Pancreas (tissue), 10 donors: Measurements from ENCODE around the gene ZC2HC1B. TPM values are rescaled to one million over a fixed set of nuclear protein-coding genes. Genes with fewer than 3 reads are reported as not detected.
A peak's percentile ranks its signal among the peaks of the same experiment; 100 is the strongest.

Experiments used
- ATAC-seq, 4 donors: fragments of 200-7000 bp; cut with Tn5 transposase; one replicate each; pipeline versions ENCODE4 v1.8.0 to v1.9.1; 2020; ENCODE audit warnings: mild to moderate bottlenecking in 4 of 4, moderate library complexity in 4 of 4
- DNase-seq, 6 donors: peaks; one replicate each; pipeline ENCODE4 v3.0.0-alpha.2; 2020
- FAIRE-seq: peaks from 2 replicates; lab custom pipeline; 2012; peaks lifted over from hg19 to GRCh38; lab: Jason Lieb, UNC
- H3K27ac ChIP-seq, 4 donors: fragments of 200-600 bp; sonication (generic); 1 replicate in 3 of 4; 2 replicates in 1 of 4; pipeline versions ENCODE4 v1.5.0 to v1.8.0; 2020
- H3K27me3 ChIP-seq, 4 donors: fragments of 200-600 bp; one replicate each; pipeline ENCODE4 v1.8.0; 2021
- H3K36me3 ChIP-seq, 3 donors: fragments of 200-600 bp; sonication (generic) in 1 of 3; one replicate each; pipeline versions ENCODE4 v1.5.0 to v1.8.0; 2020 to 2021
- H3K4me1 ChIP-seq, 3 donors: fragments of 200-600 bp; one replicate each; pipeline ENCODE4 v1.8.0; 2021
- H3K4me3 ChIP-seq, 4 donors: fragments of 200-600 bp; sonication (generic) in 2 of 4; one replicate each; pipeline versions ENCODE4 v1.5.0 to v1.8.0; 2020 to 2021
- H3K9me3 ChIP-seq, 4 donors: fragments of 200-600 bp; one replicate each; pipeline ENCODE4 v1.8.0; 2021
- WGBS, 2 donors: extraction: QIAGEN DNeasy Blood & Tissue Kit; methylation state at CpG; one replicate each; pipeline ENCODE4 v1.1.7; 2013; 5-methylcytosine and 5-hydroxymethylcytosine counted together
- intact Hi-C, 3 donors: fragments of 100-400 bp; cut with DNase I; formaldehyde crosslinking; loops; one replicate each; pipeline versions ENCODE4 v1.11.1 to v1.14.2; 2022
- polyA plus RNA-seq, 2 donors: library from polyadenylated mRNA; stranded (reverse); fragments of 200-250 nt; gene quantifications; one replicate each; pipeline ENCODE4 v1.2.3, GENCODE V29; 2013
- total RNA-seq, 6 donors: library from RNA; stranded (reverse); fragmentation: NEBNext Ultra II Directional in 4 of 6; extraction: Animal tissue kit (Norgen Biotek cat#: 25700) in 4 of 6; gene quantifications; one replicate each; pipeline versions ENCODE4 v1.2.1 to v1.2.4, GENCODE V29; 2021 to 2023
- TF ChIP-seq, protein P1 (sequence below), 4 donors: fragments of 200-600 bp; sonication (generic) in 3 of 4; IDR thresholded peaks; one replicate each; pipeline versions ENCODE4 v1.5.0 to v1.8.0; 2021; ENCODE audit warnings: antibody characterized with exemption in 4 of 4
- donor health status: healthy with polysubstance abuse.
- donor health status: DM: no; HTN: no; CAD: no; lungs with moderate emphysema.
- donor health status: DM: no; HTN: no; CAD: no.
- donor health status: control.
- donor health status: control.
- donor health status: Bipolar disorder and iron deficiency.
- donor health status: DM: yes; HTN: yes; CAD: no.
- donor health status: DM: no; HTN: no; CAD: no.
- donor health status: DM: no; HTN: no; CAD: no.
- donor health status: DM: yes; HTN: yes; CAD: no.

The ZC2HC1B gene
- total and polyA plus RNA-seq, 8 donors = not detected

DNA sequence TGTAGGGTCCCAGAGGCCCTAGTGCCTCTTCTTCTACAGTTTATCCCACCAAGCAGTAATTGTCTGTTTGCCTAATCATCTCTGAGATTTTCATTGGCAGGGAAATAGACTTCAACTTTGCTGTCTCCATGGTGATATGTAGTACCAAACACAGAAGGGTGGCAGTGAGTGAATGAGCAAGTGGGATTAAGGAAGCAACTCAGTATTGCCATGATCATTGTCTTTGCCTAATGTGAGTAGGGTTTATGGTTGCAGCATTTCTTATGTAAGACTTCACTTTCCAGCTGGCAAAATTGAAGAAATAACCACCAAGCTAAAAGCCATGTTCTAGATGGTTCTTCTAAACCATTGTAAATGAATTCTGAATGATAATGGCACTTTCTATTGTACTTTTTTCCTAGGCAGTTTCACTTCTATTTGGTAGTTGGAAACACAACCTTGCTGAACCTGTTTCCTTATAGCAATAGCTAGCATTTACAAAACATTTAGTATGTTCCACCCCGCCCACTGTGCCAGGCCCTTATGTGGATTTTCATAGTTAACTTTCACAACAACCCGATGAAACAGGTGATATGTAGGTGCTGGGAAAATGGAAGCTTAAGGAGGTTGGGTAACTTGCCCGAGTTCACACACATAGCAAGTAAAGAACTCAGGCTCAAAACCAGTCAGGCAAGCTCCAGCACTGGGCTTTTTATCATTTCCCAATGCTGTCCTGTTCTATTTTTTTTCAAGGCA lies 32.0 kb downstream of the ZC2HC1B start:
- no peaks in the 10 kb centered on the region for H3K9me3 ChIP-seq
- 38 to 43% methylated on average over 3 of the region's 3 CpGs for WGBS, 2 donors
- ATAC-seq (peak in 2 of 4 donors; percentile 36 to 44), FAIRE-seq (no peak), DNase-seq (no peak)
- H3K4me1 ChIP-seq = no peaks in the 10 kb centered on the region
- intact Hi-C loops = no loop called here
- TF ChIP-seq, protein P1, sequence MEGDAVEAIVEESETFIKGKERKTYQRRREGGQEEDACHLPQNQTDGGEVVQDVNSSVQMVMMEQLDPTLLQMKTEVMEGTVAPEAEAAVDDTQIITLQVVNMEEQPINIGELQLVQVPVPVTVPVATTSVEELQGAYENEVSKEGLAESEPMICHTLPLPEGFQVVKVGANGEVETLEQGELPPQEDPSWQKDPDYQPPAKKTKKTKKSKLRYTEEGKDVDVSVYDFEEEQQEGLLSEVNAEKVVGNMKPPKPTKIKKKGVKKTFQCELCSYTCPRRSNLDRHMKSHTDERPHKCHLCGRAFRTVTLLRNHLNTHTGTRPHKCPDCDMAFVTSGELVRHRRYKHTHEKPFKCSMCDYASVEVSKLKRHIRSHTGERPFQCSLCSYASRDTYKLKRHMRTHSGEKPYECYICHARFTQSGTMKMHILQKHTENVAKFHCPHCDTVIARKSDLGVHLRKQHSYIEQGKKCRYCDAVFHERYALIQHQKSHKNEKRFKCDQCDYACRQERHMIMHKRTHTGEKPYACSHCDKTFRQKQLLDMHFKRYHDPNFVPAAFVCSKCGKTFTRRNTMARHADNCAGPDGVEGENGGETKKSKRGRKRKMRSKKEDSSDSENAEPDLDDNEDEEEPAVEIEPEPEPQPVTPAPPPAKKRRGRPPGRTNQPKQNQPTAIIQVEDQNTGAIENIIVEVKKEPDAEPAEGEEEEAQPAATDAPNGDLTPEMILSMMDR (IDR thresholded peaks at IDR 0.05) = no peak
- H3K27me3 ChIP-seq = no peaks in the 10 kb centered on the region
- no peaks in the 10 kb centered on the region for H3K36me3 ChIP-seq
- no peak overlapping the region for H3K4me3 ChIP-seq
- H3K27ac ChIP-seq = no peak overlapping the region

DNA sequence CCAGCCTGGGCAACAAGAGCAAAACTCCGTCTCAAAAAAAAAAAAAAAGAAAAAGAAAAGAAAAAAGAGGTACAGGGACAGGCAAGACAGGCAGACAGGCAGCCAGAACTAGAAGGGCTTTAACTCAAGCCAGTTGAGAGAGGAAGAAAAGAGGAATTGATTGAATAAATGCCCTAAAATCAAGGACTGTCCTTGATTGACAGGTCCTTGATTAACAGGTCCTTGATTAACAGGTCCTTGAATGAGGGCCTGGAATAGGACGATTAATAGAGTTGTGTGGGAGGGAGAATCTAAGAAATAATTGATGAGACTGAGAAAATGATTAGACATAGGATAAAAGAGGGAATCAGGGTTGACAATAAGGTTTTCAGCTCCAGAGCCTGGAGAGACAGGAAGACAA lies 36.1 kb downstream of the ZC2HC1B start:
- WGBS, 2 donors = 54 to 58% methylated on average over 2 of the region's 2 CpGs
- Histone ChIP-seq H3K27me3 (no peaks in the 10 kb centered on the region), H3K9me3 (no peaks in the 10 kb centered on the region), H3K36me3 (no peaks in the 10 kb centered on the region), H3K27ac (no peak overlapping the region), H3K4me3 (no peak overlapping the region), H3K4me1 (no peaks in the 10 kb centered on the region)
- TF ChIP-seq, protein P1 (IDR thresholded peaks at IDR 0.05) = no peak
- DNase-seq (no peak), FAIRE-seq (no peak), ATAC-seq (no peak)
- intact Hi-C loops = no loop called here

DNA sequence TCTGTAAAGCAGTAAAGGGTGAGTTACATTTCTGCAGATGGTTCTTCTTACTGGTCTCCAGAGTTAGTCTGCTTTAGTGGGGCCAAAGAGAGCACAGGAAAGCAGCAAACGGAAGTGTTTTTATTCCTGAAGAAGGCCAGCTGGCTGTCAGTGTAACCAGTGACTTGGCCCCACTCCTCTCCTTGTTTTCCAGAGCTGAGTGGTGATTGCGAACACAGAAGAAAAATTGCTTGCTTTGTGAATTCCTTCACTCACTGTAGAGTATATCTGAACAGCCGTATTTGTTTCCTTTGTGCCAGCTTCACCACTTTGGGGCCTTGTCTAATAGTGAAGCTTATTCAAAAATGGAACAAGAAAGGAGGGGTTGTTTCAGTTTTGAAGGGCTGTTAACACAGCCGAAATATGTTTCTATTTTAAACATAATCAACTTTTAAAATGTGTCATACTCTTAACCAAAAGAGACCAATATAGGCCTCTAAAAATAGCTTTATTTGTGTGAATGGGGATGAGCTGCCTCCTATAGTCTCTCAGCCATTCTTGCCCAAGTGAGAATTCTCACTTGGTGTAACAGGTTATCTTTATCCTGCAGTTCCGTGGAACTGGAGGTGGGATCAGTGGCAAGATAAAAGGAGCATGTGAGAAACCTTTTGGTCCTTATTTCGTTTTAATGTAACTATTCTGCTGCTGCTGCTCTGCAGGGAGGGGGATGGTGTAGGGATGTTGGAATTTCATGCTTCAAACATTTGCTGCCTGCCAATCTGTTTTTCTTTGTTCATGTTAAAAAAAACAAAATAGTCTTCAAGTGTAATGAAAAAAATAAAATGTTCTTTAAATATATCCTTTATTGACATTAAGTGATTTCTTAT lies 37.8 kb downstream of the ZC2HC1B start:
- peak in 3 of 4 donors; percentile 35 to 55 (median 36) for ATAC-seq
- Histone ChIP-seq H3K4me1 (no peaks in the 10 kb centered on the region), H3K27me3 (no peaks in the 10 kb centered on the region), H3K4me3 (no peak overlapping the region), H3K36me3 (no peaks in the 10 kb centered on the region), H3K9me3 (no peaks in the 10 kb centered on the region), H3K27ac (no peak overlapping the region)
- DNase-seq = no peak
- TF ChIP-seq, protein P1 (IDR thresholded peaks at IDR 0.05) = no peak
- no peak for FAIRE-seq
- 65 to 72% methylated on average over 6 of the region's 6 CpGs for WGBS, 2 donors
- intact Hi-C loops = no loop called here

DNA sequence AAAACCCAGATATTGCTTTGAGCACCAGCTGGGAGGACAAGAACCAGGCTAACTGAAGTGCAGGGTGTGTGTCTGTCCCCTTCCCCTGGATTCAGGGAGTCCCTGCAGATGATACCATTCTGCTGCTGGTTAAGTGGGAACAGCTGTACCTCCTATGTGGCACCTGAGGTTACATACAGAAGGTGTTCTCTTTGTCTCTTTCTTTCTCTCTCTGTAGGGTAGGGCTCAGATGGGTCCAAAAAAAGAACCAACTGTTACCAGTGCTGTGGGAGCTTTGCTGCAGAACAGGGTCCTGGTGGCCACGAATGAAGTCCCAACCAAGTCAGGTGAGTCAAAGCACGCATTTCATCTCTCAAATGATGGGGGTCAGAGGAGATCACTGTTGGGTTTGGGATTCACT lies 38.6 kb downstream of the ZC2HC1B start:
- 84 to 85% methylated on average over 2 of the region's 2 CpGs for WGBS, 2 donors
- no peak overlapping the region for H3K27ac ChIP-seq

More for the DNA sequence above, 38.6 kb downstream of the ZC2HC1B start:
- Histone ChIP-seq H3K9me3 (no peaks in the 10 kb centered on the region), H3K4me3 (no peak overlapping the region), H3K27me3 (no peaks in the 10 kb centered on the region), H3K4me1 (no peaks in the 10 kb centered on the region), H3K36me3 (no peaks in the 10 kb centered on the region)
- intact Hi-C loops = no loop called here
- FAIRE-seq (no peak), DNase-seq (no peak), ATAC-seq (no peak)
- TF ChIP-seq, protein P1 (IDR thresholded peaks at IDR 0.05) = no peak
